Nephron progenitor cell (in vitro differentiated cells): Measurements from ENCODE around the gene INTS6.

Experiments
- DNase-seq: peaks from one replicate; pipeline ENCODE4 v3.0.0; 2021
- H3K27ac Mint-ChIP-seq: 2 replicates; pipeline ENCODE4 v1.8.0; 2021; ENCODE audit warnings: mild to moderate bottlenecking, moderate library complexity, mixed read lengths
- H3K27me3 Mint-ChIP-seq: 2 replicates; pipeline ENCODE4 v1.8.0; 2021; ENCODE audit warnings: mild to moderate bottlenecking, low read depth, mixed read lengths; ENCODE audit not compliant: poor library complexity
- H3K36me3 Mint-ChIP-seq: 2 replicates; pipeline ENCODE4 v1.8.0; 2021; ENCODE audit warnings: low read depth, mixed read lengths
- H3K4me1 Mint-ChIP-seq: 2 replicates; pipeline ENCODE4 v1.8.0; 2021; ENCODE audit warnings: mixed read lengths
- H3K4me3 Mint-ChIP-seq: 2 replicates; pipeline ENCODE4 v1.8.0; 2021; ENCODE audit warnings: mild to moderate bottlenecking, moderate library complexity, mixed read lengths
- H3K9me3 Mint-ChIP-seq: 2 replicates; pipeline ENCODE4 v1.8.0; 2021; ENCODE audit warnings: mild to moderate bottlenecking, moderate library complexity, mixed read lengths
- TF ChIP-seq, protein P1 (sequence below): fragments of 200-600 bp; sonication (generic); IDR thresholded peaks from 2 replicates; pipeline ENCODE4 v1.5.0; 2021; ENCODE audit warnings: antibody characterized with exemption

Gene INTS6

DNA sequence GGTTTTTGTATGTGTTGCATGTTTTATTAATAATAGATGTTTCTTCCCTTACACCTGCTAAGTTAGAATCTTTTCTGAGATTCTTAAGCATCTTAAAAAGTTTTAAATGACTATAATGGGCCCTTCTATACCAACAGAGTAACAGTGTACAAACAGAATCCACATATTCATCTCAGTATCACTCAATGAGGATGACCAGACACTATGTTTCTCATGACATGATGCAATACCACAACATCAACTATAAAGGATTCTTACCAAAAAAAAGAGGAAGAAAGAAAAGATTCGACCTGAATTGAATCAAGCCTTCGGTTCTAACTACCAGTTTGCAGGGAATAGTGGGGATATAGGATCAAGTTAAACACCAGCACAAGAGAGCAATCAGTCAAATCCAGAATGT lies 56.5 kb downstream of the INTS6 start:
- DNase-seq = no peak
- H3K27ac Mint-ChIP-seq = peak overlapping the region; percentile 7
- H3K27me3 Mint-ChIP-seq = no peaks in the 10 kb centered on the region
- H3K36me3 Mint-ChIP-seq = peaks cover 17% of the 10 kb centered on the region
- H3K4me1 Mint-ChIP-seq = peaks cover 21% of the 10 kb centered on the region
- H3K4me3 Mint-ChIP-seq = no peak overlapping the region
- H3K9me3 Mint-ChIP-seq = no peaks in the 10 kb centered on the region
- TF ChIP-seq, protein P1, sequence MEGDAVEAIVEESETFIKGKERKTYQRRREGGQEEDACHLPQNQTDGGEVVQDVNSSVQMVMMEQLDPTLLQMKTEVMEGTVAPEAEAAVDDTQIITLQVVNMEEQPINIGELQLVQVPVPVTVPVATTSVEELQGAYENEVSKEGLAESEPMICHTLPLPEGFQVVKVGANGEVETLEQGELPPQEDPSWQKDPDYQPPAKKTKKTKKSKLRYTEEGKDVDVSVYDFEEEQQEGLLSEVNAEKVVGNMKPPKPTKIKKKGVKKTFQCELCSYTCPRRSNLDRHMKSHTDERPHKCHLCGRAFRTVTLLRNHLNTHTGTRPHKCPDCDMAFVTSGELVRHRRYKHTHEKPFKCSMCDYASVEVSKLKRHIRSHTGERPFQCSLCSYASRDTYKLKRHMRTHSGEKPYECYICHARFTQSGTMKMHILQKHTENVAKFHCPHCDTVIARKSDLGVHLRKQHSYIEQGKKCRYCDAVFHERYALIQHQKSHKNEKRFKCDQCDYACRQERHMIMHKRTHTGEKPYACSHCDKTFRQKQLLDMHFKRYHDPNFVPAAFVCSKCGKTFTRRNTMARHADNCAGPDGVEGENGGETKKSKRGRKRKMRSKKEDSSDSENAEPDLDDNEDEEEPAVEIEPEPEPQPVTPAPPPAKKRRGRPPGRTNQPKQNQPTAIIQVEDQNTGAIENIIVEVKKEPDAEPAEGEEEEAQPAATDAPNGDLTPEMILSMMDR = no peak

DNA sequence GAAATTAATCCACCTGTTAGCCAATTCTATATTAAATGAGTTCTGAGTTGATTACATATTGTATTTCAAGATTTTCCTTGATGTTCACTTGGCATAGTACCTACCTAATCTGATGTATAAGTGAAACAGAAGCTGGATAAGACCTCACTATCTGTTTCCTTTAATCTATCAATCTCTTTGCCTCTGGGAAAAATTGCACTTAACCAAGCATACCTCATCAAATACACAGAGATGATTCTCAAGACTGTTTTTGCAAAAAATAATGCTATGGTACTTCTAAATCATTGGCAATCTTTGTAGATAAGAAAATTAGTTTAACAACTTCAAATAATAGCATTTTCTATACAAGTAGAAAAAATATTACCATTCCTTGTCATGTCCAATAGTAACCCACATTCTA lies 58.1 kb downstream of the INTS6 start:
- no peaks in the 10 kb centered on the region for H3K27me3 Mint-ChIP-seq
- no peak overlapping the region for H3K4me3 Mint-ChIP-seq
- H3K27ac Mint-ChIP-seq = no peak overlapping the region
- DNase-seq = no peak
- H3K4me1 Mint-ChIP-seq = peaks cover 21% of the 10 kb centered on the region
- peaks cover 8% of the 10 kb centered on the region for H3K36me3 Mint-ChIP-seq
- TF ChIP-seq, protein P1 = no peak
- H3K9me3 Mint-ChIP-seq = no peaks in the 10 kb centered on the region

DNA sequence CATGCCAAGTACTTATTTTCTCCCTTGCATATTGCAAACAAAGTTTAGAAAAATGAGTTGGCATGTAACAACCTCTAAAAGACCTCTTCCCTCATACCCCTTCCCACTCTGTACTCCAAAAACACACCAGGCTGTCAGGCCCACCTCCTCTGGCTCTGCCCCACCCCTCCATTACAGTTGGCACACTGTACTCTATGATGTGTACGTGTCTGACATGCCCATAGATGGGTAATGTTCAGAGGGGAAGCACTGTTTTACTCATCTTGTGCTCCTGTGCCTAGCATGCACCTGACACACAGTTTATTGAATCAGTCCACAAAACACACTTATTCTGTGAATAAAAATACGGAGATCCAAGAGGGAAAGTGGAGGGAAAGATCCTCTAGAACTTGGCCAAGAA lies 67.7 kb downstream of the INTS6 start:
- DNase-seq = no peak
- Mint-ChIP-seq H3K4me1 (no peaks in the 10 kb centered on the region), H3K27me3 (no peaks in the 10 kb centered on the region), H3K4me3 (no peak overlapping the region), H3K9me3 (no peaks in the 10 kb centered on the region), H3K27ac (no peak overlapping the region), H3K36me3 (peaks cover 22% of the 10 kb centered on the region)
- TF ChIP-seq, protein P1 = no peak

DNA sequence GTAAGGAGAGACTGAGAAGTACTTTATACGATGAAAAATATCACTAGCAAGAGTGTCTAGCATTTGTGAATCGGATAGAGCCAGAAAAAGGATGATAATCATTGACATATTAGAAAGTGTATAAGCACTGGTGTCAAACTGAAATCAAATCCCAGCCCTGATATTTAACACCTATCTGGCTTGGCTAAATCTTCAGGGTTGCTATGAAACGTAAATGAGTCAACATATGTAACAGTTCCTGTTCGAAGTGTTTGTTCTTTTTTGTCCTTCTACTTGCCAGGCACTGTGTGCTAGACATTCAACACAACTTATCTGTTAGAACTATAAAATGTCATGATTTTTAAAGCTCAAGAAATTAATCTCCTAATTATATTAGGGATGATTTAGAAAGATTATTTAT lies 72.6 kb downstream of the INTS6 start:
- Mint-ChIP-seq H3K27ac (peak overlapping the region; percentile 14), H3K4me1 (no peaks in the 10 kb centered on the region), H3K4me3 (no peak overlapping the region), H3K9me3 (no peaks in the 10 kb centered on the region), H3K27me3 (no peaks in the 10 kb centered on the region), H3K36me3 (peaks cover 38% of the 10 kb centered on the region)
- TF ChIP-seq, protein P1 = no peak
- no peak for DNase-seq

DNA sequence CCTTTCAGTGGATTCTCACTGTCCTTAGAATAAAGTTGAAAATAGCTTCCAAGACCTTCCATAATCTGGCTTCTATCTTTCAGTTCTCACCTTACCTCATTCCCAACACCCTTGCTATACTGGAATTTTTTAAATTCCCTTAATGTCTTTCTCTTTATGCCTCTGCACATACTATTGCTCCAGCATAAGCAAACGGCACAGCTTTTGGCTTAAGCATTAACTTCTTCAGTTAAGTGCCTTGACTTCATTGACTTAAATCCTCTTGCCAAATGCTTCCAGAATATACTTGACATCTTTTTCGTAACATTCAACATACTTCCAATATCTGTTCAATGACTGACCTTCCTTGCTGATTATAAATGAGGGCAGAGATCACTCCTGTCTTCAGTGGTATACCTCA lies 79.4 kb downstream of the INTS6 start:
- H3K27me3 Mint-ChIP-seq = no peaks in the 10 kb centered on the region
- H3K36me3 Mint-ChIP-seq = peaks cover 29% of the 10 kb centered on the region
- H3K27ac Mint-ChIP-seq = no peak overlapping the region
- DNase-seq = no peak
- no peak overlapping the region for H3K4me3 Mint-ChIP-seq
- no peaks in the 10 kb centered on the region for H3K4me1 Mint-ChIP-seq
- no peaks in the 10 kb centered on the region for H3K9me3 Mint-ChIP-seq
- TF ChIP-seq, protein P1 = no peak

DNA sequence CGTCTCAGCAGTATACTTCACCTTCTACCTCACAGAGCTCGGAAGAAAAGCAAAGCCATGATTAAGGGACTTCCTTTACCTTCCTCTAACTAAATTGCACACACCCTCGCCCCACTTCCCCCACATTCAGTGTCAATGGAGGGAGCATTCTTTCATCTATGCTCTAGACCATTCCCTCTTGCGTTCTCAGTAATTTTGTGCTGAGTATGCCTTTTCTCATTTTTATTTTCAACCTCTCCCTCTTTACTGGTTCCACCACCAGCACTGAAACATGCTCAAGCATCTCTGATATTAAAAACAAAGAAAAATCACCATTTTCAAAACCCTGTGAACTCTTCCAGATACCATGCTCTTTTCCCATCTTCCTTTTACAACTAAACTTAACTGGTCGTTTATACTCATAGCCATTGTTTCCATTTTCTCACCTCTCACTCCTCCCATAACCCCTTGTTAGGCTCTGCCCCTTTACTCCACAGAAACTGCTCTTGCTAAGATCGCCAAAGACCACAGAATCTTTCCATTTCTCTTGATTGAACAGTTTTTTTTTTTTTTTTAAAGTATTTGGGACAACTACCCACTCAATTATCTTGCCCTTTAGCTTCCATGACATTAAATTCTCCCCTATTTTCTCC lies 81.0 kb downstream of the INTS6 start:
- TF ChIP-seq, protein P1 = no peak
- Mint-ChIP-seq H3K9me3 (no peaks in the 10 kb centered on the region), H3K27ac (no peak overlapping the region), H3K4me1 (no peaks in the 10 kb centered on the region), H3K36me3 (peaks cover 20% of the 10 kb centered on the region), H3K4me3 (no peak overlapping the region), H3K27me3 (no peaks in the 10 kb centered on the region)
- no peak for DNase-seq
